Astrocyte of the spinal cord (primary cell): ENCODE results near the gene PNPLA2.

Experiments
- DNase-seq: peaks from one replicate; pipeline ENCODE4 v3.0.0; 2011; ENCODE audit warnings: low read depth, low spot score
- H3K4me3 ChIP-seq: 2 replicates; pipeline ENCODE4 v1.5.1; 2011; ENCODE audit warnings: low read depth, mild to moderate bottlenecking, low read length, moderate library complexity
- in situ Hi-C: cut with HindIII; loops from 2 replicates; pipeline ENCODE4 v1.10.0; 2017; ENCODE audit warnings: low sequenced_read_pairs
- TF ChIP-seq, protein P1 (sequence below): IDR thresholded peaks from 2 replicates; pipeline ENCODE4 v1.5.1; 2012; ENCODE audit warnings: low read depth, mild to moderate bottlenecking, low read length, inconsistent platforms

Gene PNPLA2

DNA sequence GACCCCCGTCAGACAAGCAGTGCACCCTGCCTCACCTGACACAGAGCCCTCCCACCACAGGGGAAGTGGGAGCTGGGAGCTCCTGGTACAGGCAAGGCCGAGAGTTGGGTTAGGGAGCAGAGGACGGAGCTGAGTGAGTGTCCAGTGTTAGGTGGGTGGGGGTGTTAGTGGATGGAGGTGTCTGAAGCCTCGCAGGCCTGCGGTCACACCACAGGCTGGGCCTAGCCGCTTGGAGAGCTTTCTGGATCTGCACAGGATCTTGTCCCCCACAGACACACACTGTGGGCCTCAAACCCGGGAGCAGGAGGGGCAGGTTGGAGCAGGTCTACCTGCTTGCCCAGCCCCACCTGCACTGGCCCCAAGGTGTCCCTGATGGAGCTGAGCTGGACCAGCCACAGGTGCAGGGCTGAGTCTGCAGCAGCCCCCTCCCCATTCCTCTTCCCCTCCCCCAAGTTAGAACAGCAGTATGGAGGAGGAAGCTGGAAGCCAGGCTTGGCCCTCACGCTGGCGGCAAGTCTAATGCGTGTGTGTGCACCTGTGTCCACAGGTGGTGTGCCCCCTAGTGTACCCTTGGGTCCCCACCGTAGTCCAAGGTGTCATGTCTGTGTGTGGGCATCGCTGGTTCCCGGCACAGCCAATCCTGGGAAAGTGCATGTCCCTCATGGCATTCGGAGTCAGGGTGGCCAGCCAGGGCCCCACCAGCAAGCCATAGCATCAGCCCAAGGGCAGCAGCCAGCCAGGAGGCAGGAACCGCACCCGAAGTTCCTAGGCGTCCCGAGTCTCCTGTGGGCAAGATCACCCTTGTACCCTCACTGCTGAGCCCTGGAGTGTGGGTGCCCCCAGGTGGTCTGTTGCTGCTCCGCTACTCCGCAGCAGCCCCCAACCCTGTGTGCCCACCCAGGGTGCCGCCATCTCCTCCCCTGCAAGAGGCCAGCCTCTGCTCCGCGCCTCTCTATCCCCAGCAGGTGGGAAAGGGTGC lies 39.4 kb upstream of the PNPLA2 start:
- in situ Hi-C loops: no loop called here
- H3K4me3 ChIP-seq: no peak overlapping the region
- TF ChIP-seq, protein P1, sequence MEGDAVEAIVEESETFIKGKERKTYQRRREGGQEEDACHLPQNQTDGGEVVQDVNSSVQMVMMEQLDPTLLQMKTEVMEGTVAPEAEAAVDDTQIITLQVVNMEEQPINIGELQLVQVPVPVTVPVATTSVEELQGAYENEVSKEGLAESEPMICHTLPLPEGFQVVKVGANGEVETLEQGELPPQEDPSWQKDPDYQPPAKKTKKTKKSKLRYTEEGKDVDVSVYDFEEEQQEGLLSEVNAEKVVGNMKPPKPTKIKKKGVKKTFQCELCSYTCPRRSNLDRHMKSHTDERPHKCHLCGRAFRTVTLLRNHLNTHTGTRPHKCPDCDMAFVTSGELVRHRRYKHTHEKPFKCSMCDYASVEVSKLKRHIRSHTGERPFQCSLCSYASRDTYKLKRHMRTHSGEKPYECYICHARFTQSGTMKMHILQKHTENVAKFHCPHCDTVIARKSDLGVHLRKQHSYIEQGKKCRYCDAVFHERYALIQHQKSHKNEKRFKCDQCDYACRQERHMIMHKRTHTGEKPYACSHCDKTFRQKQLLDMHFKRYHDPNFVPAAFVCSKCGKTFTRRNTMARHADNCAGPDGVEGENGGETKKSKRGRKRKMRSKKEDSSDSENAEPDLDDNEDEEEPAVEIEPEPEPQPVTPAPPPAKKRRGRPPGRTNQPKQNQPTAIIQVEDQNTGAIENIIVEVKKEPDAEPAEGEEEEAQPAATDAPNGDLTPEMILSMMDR: no peak
- DNase-seq: no peak

DNA sequence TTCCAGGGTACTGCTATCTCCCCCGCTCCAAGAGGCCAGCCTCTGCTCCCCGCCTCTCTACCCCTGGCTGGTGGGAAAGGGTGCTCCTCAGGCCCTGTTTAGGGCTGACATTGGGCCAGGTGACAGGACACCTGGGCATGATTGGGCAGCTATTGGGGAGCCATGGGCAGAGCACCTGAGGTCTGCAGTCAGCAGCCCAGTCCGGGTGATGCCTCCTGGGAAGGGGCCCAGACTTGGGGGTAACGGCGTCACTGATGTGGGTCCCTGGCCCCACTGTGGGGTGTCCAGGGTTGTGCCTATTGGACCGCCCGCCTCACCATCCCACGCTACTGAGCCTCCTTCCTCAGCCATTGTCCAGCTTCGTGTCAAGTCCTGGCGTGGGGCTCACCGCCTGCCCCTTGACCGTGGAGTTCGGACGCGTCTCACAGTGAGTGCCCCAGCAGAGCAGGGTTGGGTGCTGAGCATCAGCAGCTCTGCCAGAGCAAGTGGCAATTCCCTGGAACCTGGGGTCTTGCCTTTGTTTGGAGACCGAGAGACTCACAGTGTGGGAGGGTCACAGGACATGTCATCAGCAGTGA lies 38.7 kb upstream of the PNPLA2 start:
- no peak for DNase-seq
- in situ Hi-C loops: no loop called here
- no peak overlapping the region for H3K4me3 ChIP-seq
- TF ChIP-seq, protein P1: no peak

DNA sequence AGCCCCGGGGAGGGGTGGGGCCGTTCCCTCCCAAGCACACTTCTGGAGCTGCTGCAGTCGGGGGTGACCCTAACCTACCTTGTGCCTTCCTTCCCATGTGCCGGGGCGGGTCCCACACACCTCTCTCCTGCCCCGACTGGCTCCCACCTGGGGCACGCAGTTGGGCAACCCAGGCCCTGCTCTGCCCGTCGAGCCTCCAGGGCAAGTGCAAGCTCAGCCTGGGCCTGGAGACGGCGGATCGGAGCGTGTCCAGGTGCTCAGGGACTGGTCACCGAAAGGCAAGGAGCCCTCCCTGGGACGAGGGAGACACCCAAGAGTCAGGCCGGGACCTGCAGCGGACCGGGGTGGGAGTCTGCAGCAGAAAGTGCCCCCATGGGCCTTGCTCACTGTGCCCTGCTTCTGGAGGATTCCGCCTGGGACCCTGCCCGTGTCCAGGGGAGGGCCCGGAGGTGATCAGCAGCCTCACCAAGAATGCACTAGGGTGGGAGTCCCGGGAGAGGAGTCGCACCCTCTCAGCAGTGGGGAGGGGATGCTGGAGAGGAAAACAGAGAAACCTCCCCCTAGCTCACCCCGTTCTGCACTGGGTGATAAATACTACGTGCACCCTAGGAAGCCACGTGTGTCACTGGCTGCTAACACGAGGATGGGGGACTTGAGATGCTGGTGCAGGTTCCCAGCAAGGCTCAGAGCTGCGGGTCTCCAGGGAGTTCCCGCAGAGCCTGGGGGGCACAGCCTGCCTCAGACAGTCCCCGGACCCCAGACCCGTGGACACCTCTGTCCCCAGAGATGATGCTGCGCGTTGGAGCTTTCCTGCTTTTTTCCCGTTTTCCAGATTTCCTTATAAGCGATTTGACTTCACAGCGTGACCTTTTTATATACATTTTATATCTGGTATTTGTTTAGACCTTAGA lies 36.2 kb upstream of the PNPLA2 start:
- H3K4me3 ChIP-seq: no peak overlapping the region
- in situ Hi-C loops: no loop called here
- DNase-seq: no peak
- TF ChIP-seq, protein P1: no peak

DNA sequence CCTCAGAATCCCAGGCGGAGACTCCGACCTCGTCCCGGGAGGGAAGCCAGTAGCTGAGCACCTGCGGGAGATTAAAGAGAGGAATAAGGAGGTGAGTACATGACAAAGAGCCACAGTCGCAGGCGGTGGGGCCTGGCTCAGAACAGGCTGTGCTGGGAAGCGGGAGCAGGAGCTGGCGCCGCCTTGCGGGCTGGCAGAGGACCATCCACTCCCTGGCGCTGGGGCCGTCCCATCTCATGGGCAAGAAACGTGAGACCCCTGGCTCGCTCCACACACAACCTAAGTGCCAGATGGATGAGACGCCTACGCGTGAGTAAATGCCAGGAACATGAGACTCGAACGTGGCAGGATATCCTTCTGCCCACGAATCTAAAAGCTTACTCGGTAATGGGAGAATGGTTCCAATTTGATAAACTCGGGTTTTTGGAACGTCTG lies 35.1 kb upstream of the PNPLA2 start:
- DNase-seq: peak; percentile 85
- TF ChIP-seq, protein P1: peak; percentile 94
- H3K4me3 ChIP-seq: no peak overlapping the region
- in situ Hi-C loops: no loop called here

DNA sequence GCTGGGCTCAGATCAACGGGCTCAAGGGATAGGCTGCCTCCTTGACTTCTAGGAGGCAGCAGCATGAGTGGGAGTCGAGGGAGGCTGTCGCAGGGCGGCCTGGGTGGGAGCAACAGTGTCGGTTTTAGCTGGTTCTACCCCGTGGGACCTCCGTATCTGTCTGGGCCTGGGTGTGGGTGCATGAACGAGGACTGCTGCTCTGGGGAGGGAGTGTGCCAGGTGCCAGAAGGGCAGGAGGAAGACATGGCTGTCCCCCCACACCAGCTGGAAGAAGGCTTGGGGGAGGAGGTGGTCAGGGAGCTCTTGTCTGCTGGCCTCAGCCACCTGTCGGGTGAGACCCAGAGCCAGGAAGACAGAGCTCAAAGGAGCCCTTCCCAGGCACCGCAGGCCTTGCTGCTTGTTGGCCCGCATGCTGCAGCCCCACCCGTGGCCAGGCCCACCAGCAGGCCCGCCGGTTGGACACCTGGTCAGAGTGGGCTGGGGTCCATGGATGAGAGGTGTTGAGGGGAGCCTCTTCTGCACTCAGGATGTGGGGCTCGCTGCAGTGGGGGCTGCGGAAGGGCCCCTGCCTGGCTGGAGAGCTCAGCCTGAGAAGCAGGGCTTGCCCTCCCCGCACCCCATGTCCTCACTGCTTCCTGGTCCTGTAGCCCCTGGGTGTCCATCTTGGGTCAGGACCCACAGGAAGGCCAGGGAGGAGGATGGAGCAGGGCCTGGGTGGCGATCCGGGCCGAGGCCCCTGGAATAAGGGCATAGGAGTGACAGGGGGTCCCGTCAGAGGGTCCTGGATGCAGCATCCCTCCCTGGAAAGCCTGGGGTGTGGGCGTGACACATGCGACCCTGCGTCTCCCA lies 32.3 kb upstream of the PNPLA2 start:
- no peak overlapping the region for H3K4me3 ChIP-seq
- TF ChIP-seq, protein P1: no peak
- no peak for DNase-seq
- in situ Hi-C loops: no loop called here
